ENCODE measurements around the gene RUFY4.

Gene RUFY4

GRCh38 chr2:218020966-218021535 is 48.0 kb upstream of the RUFY4 start:
- Histone ChIP-seq H3F3A (ENCODE audit: insufficient read depth, low read length) (no peaks in the 10 kb centered on the region), H3K9me3 (ENCODE audit: low read length) (no peaks in the 10 kb centered on the region), H3K9ac (ENCODE audit: low read length) (no peak overlapping the region), H2AFZ (ENCODE audit: low read length) (no peak overlapping the region), H4K20me1 (ENCODE audit: insufficient read depth, low read length) (no peaks in the 10 kb centered on the region), H3K4me3 (ENCODE audit: low read depth, low read length, poor library complexity, severe bottlenecking) (no peak overlapping the region), H3K4me1 (ENCODE audit: insufficient read depth, low read length, severe bottlenecking) (no peaks in the 10 kb centered on the region), H3K27me3 (ENCODE audit: insufficient read depth, low read length) (0 out of 2 replicates have a peak, but pooled peaks cover 5% of the 10 kb centered on the region), H3K4me2 (ENCODE audit: low read length) (no peak overlapping the region), H3K27ac (ENCODE audit: low read depth, low read length, poor library complexity, severe bottlenecking) (no peak overlapping the region), H3K79me2 (ENCODE audit: insufficient read depth, low read length) (no peaks in the 10 kb centered on the region), H3K9me2 (ENCODE audit: low read depth, low read length) (no peaks in the 10 kb centered on the region), H3K36me3 (ENCODE audit: insufficient read depth, low read length) (no peaks in the 10 kb centered on the region)
- TF ChIP-seq, protein P1, sequence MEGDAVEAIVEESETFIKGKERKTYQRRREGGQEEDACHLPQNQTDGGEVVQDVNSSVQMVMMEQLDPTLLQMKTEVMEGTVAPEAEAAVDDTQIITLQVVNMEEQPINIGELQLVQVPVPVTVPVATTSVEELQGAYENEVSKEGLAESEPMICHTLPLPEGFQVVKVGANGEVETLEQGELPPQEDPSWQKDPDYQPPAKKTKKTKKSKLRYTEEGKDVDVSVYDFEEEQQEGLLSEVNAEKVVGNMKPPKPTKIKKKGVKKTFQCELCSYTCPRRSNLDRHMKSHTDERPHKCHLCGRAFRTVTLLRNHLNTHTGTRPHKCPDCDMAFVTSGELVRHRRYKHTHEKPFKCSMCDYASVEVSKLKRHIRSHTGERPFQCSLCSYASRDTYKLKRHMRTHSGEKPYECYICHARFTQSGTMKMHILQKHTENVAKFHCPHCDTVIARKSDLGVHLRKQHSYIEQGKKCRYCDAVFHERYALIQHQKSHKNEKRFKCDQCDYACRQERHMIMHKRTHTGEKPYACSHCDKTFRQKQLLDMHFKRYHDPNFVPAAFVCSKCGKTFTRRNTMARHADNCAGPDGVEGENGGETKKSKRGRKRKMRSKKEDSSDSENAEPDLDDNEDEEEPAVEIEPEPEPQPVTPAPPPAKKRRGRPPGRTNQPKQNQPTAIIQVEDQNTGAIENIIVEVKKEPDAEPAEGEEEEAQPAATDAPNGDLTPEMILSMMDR (IDR thresholded peaks at IDR 0.05; ENCODE audit: low read length), result no peak
- no peak for TF ChIP-seq EZH2 (IDR thresholded peaks at IDR 0.05; ENCODE audit: borderline replicate concordance, low read length)

DNA sequence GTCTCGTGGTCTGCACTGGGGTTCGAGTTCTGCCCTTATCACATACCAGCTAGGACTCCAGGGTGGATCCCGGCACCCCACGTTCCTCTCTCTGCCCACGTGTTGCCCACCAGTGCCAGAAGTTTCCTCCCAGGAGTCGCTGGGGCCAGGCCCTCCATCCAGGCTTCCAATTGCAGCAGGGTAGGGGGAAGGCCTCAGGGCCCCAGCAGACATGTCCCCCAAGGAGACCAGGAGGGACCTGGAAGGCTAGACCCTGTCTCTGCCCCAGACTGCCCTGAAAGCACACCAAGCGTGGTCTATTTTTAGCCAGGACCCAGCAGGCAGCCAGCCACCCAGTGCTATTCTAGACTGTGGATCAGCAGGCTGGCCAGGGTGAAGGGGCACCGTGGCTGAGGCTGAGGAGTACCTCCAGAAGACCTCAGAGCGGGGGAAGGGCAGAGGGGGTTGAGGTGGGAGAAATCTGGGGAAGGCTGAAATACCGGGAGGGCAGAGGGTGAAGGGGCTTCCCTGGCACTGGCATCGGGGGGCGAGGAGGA is 47.4 kb upstream of the RUFY4 start:
- no peak for TF ChIP-seq EZH2 (IDR thresholded peaks at IDR 0.05; ENCODE audit: borderline replicate concordance, low read length)
- TF ChIP-seq, protein P1 (IDR thresholded peaks at IDR 0.05; ENCODE audit: low read length), result no peak

DNA sequence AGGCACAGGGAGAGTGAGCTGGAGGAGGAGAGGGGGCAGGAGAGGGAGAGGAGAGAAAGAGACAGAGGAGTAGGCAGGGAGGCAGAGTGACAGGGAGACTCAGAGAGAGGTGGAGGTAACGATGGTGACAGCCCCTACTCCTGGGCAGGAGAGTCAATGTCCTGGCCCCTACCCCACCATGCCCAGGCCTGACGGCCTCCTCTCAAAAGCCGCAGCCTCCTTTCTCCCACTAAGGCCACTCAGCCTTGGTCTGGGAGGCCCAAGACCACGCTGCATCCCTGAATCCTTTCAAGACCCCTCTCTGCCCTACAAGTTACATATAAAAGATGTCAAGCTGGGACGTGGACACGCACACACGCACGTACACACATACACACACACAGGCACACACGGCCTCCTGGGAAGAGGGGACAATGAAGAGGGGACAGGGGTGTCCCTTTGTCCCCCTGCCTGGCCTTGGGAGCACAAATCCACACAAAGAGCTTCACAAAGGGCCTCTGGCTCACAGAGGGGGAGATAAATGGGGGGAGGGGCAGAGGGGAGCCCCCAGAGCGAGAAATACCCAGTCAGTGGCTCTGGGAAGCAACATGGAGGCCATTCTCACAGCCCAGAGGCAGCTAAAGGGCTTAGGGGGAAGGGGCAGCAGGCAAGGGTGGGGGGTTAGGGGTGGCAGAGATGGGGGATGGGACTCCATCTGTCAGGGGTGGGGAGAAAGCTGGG is 46.8 kb upstream of the RUFY4 start:
- Histone ChIP-seq H4K20me1 (ENCODE audit: insufficient read depth, low read length) (no peaks in the 10 kb centered on the region), H2AFZ (ENCODE audit: low read length) (no peak overlapping the region), H3K9me3 (ENCODE audit: low read length) (no peaks in the 10 kb centered on the region), H3K79me2 (ENCODE audit: insufficient read depth, low read length) (no peaks in the 10 kb centered on the region), H3K9me2 (ENCODE audit: low read depth, low read length) (no peaks in the 10 kb centered on the region), H3K4me1 (ENCODE audit: insufficient read depth, low read length, severe bottlenecking) (no peaks in the 10 kb centered on the region), H3K4me2 (ENCODE audit: low read length) (no peak overlapping the region), H3K4me3 (ENCODE audit: low read depth, low read length, poor library complexity, severe bottlenecking) (no peak overlapping the region), H3K9ac (ENCODE audit: low read length) (no peak overlapping the region), H3K36me3 (ENCODE audit: insufficient read depth, low read length) (no peaks in the 10 kb centered on the region), H3F3A (ENCODE audit: insufficient read depth, low read length) (no peaks in the 10 kb centered on the region), H3K27ac (ENCODE audit: low read depth, low read length, poor library complexity, severe bottlenecking) (no peak overlapping the region), H3K27me3 (ENCODE audit: insufficient read depth, low read length) (0 out of 2 replicates have a peak, but pooled peaks cover 5% of the 10 kb centered on the region)
- TF ChIP-seq, protein P1 (IDR thresholded peaks at IDR 0.05; ENCODE audit: low read length), result no peak
- no peak for TF ChIP-seq EZH2 (IDR thresholded peaks at IDR 0.05; ENCODE audit: borderline replicate concordance, low read length)

More for the DNA sequence above, 47.4 kb upstream of the RUFY4 start:
- Histone ChIP-seq H2AFZ (ENCODE audit: low read length) (no peak overlapping the region), H3K4me2 (ENCODE audit: low read length) (no peak overlapping the region), H3K9ac (ENCODE audit: low read length) (no peak overlapping the region), H3K27ac (ENCODE audit: low read depth, low read length, poor library complexity, severe bottlenecking) (no peak overlapping the region), H3K9me2 (ENCODE audit: low read depth, low read length) (no peaks in the 10 kb centered on the region), H3K27me3 (ENCODE audit: insufficient read depth, low read length) (0 out of 2 replicates have a peak, but pooled peaks cover 5% of the 10 kb centered on the region), H3F3A (ENCODE audit: insufficient read depth, low read length) (no peaks in the 10 kb centered on the region), H3K36me3 (ENCODE audit: insufficient read depth, low read length) (no peaks in the 10 kb centered on the region), H3K79me2 (ENCODE audit: insufficient read depth, low read length) (no peaks in the 10 kb centered on the region), H3K4me3 (ENCODE audit: low read depth, low read length, poor library complexity, severe bottlenecking) (no peak overlapping the region), H3K4me1 (ENCODE audit: insufficient read depth, low read length, severe bottlenecking) (no peaks in the 10 kb centered on the region), H4K20me1 (ENCODE audit: insufficient read depth, low read length) (no peaks in the 10 kb centered on the region), H3K9me3 (ENCODE audit: low read length) (no peaks in the 10 kb centered on the region)

Measured in OCI-LY1 (cell line).